ENCODE data around the gene E2F6. TPM values are rescaled to one million over a fixed set of nuclear protein-coding genes. Genes with fewer than 3 reads are reported as not detected.

Gene E2F6
- total RNA-seq, 1 experiment from 2014 or later: 14.2 TPM

DNA sequence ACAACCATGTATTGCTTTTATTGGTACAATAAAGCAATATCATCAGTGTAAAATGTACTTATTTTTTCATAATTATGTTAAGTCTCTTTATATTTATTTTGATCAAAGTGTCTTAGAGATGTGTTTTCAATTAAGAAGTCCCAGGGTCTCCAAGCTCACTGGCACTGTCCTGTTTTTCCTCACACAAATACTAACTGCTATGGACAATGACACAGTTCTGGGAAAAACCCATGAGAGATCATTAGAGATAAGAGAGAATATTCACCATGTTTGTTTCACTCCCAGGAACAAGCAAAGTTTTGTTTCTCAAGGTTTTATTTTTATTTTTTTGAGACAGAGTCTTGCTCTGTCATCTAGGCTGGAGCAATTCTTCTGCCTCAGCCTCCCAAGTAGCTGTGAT lies 38.7 kb downstream of the E2F6 start:
- Mint-ChIP-seq H3K9me3 (peaks cover 7% of the 10 kb centered on the region), H3K27me3 (ENCODE audit: low read depth) (no peaks in the 10 kb centered on the region), H3K27ac (no peak overlapping the region), H3K4me3 (no peak overlapping the region), H3K36me3 (no peaks in the 10 kb centered on the region), H3K4me1 (no peaks in the 10 kb centered on the region)
- TF ChIP-seq ZNF416 (CRISPR knock-in tag; IDR thresholded peaks at IDR 0.05): no peak
- TF ChIP-seq FOXP1 (CRISPR knock-in tag; IDR thresholded peaks at IDR 0.05; ENCODE audit: borderline replicate concordance): no peak
- TF ChIP-seq ZNF317 (CRISPR knock-in tag; IDR thresholded peaks at IDR 0.05; ENCODE audit: borderline replicate concordance, low read depth): no peak
- no peak for TF ChIP-seq ZNF121 (CRISPR knock-in tag; IDR thresholded peaks at IDR 0.05)
- TF ChIP-seq SMAD3 (CRISPR knock-in tag; IDR thresholded peaks at IDR 0.05; ENCODE audit: borderline replicate concordance): no peak
- TF ChIP-seq, protein P1, sequence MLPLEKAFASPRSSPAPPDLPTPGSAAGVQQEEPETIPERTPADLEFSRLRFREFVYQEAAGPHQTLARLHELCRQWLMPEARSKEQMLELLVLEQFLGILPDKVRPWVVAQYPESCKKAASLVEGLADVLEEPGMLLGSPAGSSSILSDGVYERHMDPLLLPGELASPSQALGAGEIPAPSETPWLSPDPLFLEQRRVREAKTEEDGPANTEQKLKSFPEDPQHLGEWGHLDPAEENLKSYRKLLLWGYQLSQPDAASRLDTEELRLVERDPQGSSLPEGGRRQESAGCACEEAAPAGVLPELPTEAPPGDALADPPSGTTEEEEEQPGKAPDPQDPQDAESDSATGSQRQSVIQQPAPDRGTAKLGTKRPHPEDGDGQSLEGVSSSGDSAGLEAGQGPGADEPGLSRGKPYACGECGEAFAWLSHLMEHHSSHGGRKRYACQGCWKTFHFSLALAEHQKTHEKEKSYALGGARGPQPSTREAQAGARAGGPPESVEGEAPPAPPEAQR (CRISPR knock-in tag; IDR thresholded peaks at IDR 0.05): no peak
- no peak for TF ChIP-seq NR3C1 (CRISPR knock-in tag; conservative IDR thresholded peaks at IDR 0.05; ENCODE audit: low read depth)
- TF ChIP-seq, protein P2, sequence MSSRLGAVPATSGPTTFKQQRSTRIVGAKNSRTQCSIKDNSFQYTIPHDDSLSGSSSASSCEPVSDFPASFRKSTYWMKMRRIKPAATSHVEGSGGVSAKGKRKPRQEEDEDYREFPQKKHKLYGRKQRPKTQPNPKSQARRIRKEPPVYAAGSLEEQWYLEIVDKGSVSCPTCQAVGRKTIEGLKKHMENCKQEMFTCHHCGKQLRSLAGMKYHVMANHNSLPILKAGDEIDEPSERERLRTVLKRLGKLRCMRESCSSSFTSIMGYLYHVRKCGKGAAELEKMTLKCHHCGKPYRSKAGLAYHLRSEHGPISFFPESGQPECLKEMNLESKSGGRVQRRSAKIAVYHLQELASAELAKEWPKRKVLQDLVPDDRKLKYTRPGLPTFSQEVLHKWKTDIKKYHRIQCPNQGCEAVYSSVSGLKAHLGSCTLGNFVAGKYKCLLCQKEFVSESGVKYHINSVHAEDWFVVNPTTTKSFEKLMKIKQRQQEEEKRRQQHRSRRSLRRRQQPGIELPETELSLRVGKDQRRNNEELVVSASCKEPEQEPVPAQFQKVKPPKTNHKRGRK (CRISPR knock-in tag; IDR thresholded peaks at IDR 0.05; ENCODE audit: borderline replicate concordance): no peak
- TF ChIP-seq, protein P3, sequence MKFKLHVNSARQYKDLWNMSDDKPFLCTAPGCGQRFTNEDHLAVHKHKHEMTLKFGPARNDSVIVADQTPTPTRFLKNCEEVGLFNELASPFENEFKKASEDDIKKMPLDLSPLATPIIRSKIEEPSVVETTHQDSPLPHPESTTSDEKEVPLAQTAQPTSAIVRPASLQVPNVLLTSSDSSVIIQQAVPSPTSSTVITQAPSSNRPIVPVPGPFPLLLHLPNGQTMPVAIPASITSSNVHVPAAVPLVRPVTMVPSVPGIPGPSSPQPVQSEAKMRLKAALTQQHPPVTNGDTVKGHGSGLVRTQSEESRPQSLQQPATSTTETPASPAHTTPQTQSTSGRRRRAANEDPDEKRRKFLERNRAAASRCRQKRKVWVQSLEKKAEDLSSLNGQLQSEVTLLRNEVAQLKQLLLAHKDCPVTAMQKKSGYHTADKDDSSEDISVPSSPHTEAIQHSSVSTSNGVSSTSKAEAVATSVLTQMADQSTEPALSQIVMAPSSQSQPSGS (CRISPR knock-in tag; IDR thresholded peaks at IDR 0.05; ENCODE audit: borderline replicate concordance, low read depth): no peak
- TF ChIP-seq SMAD4 (CRISPR knock-in tag; IDR thresholded peaks at IDR 0.05): no peak
- TF ChIP-seq, protein P4, sequence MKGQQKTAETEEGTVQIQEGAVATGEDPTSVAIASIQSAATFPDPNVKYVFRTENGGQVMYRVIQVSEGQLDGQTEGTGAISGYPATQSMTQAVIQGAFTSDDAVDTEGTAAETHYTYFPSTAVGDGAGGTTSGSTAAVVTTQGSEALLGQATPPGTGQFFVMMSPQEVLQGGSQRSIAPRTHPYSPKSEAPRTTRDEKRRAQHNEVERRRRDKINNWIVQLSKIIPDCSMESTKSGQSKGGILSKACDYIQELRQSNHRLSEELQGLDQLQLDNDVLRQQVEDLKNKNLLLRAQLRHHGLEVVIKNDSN (CRISPR knock-in tag; IDR thresholded peaks at IDR 0.05): no peak
- no peak for TF ChIP-seq ZNF219 (CRISPR knock-in tag; IDR thresholded peaks at IDR 0.05; ENCODE audit: borderline replicate concordance)
- TF ChIP-seq IRF2 (CRISPR knock-in tag; IDR thresholded peaks at IDR 0.05; ENCODE audit: borderline replicate concordance, low read depth): no peak
- TF ChIP-seq, protein P5, sequence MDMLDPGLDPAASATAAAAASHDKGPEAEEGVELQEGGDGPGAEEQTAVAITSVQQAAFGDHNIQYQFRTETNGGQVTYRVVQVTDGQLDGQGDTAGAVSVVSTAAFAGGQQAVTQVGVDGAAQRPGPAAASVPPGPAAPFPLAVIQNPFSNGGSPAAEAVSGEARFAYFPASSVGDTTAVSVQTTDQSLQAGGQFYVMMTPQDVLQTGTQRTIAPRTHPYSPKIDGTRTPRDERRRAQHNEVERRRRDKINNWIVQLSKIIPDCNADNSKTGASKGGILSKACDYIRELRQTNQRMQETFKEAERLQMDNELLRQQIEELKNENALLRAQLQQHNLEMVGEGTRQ (CRISPR knock-in tag; IDR thresholded peaks at IDR 0.05): no peak
- TF ChIP-seq, protein P6, sequence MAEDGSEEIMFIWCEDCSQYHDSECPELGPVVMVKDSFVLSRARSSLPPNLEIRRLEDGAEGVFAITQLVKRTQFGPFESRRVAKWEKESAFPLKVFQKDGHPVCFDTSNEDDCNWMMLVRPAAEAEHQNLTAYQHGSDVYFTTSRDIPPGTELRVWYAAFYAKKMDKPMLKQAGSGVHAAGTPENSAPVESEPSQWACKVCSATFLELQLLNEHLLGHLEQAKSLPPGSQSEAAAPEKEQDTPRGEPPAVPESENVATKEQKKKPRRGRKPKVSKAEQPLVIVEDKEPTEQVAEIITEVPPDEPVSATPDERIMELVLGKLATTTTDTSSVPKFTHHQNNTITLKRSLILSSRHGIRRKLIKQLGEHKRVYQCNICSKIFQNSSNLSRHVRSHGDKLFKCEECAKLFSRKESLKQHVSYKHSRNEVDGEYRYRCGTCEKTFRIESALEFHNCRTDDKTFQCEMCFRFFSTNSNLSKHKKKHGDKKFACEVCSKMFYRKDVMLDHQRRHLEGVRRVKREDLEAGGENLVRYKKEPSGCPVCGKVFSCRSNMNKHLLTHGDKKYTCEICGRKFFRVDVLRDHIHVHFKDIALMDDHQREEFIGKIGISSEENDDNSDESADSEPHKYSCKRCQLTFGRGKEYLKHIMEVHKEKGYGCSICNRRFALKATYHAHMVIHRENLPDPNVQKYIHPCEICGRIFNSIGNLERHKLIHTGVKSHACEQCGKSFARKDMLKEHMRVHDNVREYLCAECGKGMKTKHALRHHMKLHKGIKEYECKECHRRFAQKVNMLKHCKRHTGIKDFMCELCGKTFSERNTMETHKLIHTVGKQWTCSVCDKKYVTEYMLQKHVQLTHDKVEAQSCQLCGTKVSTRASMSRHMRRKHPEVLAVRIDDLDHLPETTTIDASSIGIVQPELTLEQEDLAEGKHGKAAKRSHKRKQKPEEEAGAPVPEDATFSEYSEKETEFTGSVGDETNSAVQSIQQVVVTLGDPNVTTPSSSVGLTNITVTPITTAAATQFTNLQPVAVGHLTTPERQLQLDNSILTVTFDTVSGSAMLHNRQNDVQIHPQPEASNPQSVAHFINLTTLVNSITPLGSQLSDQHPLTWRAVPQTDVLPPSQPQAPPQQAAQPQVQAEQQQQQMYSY (CRISPR knock-in tag; IDR thresholded peaks at IDR 0.05): no peak
- TF ChIP-seq PRRX2 (CRISPR knock-in tag; IDR thresholded peaks at IDR 0.05): no peak
- no peak for TF ChIP-seq ETV6 (CRISPR knock-in tag; IDR thresholded peaks at IDR 0.05)
- TF ChIP-seq MXD4 (CRISPR knock-in tag; IDR thresholded peaks at IDR 0.05; ENCODE audit: borderline replicate concordance): no peak
- CTCF ChIA-PET: interaction anchor here (2.3 kb wide), 1 partner anchor 9 kb away, joined by 8 read pairs; no protein-coding TSS in a partner anchor
- POLR2A ChIA-PET: no interaction called here
- no peak for DNase-seq (ENCODE audit: low spot score)
- ATAC-seq: no peak
